Liver (tissue), 3 donors: ENCODE results near the gene CLCN7.

Experiments
- FOXA1 ChIP-seq: IDR thresholded peaks from 2 replicates; pipeline ENCODE4 v1.6.1; 2016; ENCODE audit warnings: antibody characterized with exemption
- GABPA ChIP-seq, 2 donors: IDR thresholded peaks in 1 of 2; conservative IDR thresholded peaks in 1 of 2; 2 replicates each; pipeline ENCODE4 v1.6.1; 2016; ENCODE audit warnings: antibody characterized with exemption in 2 of 2, mild to moderate bottlenecking in 1 of 2, moderate library complexity in 1 of 2
- JUND ChIP-seq, 2 donors: IDR thresholded peaks; 2 replicates each; pipeline ENCODE4 v1.6.1; 2016; ENCODE audit warnings: antibody characterized with exemption in 2 of 2
- MAX ChIP-seq: IDR thresholded peaks from 2 replicates; pipeline ENCODE4 v1.6.1; 2016; ENCODE audit warnings: antibody characterized with exemption
- RAD21 ChIP-seq, 2 donors: IDR thresholded peaks; 2 replicates each; pipeline ENCODE4 v1.6.1; 2016; ENCODE audit warnings: antibody characterized with exemption in 2 of 2, mild to moderate bottlenecking in 2 of 2
- YY1 ChIP-seq: IDR thresholded peaks from 2 replicates; pipeline ENCODE4 v1.6.1; 2016; ENCODE audit warnings: antibody characterized with exemption, mild to moderate bottlenecking
- TF ChIP-seq, protein P1 (sequence below): IDR thresholded peaks from 2 replicates; pipeline ENCODE4 v1.6.1; 2016; ENCODE audit warnings: antibody characterized with exemption
- TF ChIP-seq, protein P2 (sequence below): fragments of 150-350 bp; IDR thresholded peaks from 2 replicates; pipeline ENCODE4 v1.5.1; 2017; ENCODE audit warnings: improper control_type of control experiment, low read depth, low read length; ENCODE audit not compliant: missing input control
- TF ChIP-seq, protein P3 (sequence below): IDR thresholded peaks from 2 replicates; pipeline ENCODE4 v1.6.1; 2016; ENCODE audit warnings: antibody characterized with exemption, mild to moderate bottlenecking
- TF ChIP-seq, protein P4 (sequence below): IDR thresholded peaks from 2 replicates; pipeline ENCODE4 v1.6.1; 2016; ENCODE audit warnings: antibody characterized with exemption
- donor health status: healthy.
- donor health status: healthy.

DNA sequence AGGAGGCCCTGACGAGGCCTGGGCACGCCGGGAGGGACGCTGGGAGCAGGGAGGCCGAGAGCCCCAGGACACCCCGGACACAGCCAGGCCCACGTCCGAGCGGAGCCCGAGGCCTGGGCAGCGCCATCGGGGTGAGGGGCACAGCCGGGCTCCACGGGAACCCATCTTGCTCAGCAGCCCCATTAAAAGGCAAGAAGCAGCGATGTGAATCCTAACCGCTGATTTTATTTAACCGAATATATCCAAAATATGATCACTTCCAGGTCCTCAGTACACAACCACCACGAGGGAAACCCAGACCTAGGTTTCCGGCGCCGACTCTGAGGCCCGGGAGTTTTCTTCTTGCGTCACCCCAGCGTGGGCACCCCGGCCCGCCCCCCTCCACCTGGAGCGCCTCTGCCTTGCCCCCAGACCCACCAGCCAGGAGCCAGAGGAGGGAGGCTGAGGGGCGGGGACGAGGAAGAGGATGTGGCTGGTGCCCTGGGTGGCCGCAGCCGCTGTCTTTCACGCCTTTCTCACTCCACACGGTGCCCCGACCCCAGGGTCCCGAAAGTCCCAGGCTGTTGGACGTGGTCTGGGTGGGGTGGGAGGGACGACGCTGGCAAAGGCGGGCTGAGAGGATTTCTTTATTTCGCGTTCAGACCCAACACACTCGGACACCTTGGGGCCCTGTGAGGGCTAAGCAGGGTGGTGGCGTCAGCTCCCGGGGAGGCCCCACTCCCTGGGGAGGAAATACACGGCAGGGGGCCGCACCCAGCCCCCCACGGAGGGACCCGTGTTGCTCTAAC lies 29.9 kb downstream of the CLCN7 start:
- TF ChIP-seq, protein P1, sequence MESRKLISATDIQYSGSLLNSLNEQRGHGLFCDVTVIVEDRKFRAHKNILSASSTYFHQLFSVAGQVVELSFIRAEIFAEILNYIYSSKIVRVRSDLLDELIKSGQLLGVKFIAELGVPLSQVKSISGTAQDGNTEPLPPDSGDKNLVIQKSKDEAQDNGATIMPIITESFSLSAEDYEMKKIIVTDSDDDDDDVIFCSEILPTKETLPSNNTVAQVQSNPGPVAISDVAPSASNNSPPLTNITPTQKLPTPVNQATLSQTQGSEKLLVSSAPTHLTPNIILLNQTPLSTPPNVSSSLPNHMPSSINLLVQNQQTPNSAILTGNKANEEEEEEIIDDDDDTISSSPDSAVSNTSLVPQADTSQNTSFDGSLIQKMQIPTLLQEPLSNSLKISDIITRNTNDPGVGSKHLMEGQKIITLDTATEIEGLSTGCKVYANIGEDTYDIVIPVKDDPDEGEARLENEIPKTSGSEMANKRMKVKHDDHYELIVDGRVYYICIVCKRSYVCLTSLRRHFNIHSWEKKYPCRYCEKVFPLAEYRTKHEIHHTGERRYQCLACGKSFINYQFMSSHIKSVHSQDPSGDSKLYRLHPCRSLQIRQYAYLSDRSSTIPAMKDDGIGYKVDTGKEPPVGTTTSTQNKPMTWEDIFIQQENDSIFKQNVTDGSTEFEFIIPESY, result no peak
- TF ChIP-seq, protein P2, sequence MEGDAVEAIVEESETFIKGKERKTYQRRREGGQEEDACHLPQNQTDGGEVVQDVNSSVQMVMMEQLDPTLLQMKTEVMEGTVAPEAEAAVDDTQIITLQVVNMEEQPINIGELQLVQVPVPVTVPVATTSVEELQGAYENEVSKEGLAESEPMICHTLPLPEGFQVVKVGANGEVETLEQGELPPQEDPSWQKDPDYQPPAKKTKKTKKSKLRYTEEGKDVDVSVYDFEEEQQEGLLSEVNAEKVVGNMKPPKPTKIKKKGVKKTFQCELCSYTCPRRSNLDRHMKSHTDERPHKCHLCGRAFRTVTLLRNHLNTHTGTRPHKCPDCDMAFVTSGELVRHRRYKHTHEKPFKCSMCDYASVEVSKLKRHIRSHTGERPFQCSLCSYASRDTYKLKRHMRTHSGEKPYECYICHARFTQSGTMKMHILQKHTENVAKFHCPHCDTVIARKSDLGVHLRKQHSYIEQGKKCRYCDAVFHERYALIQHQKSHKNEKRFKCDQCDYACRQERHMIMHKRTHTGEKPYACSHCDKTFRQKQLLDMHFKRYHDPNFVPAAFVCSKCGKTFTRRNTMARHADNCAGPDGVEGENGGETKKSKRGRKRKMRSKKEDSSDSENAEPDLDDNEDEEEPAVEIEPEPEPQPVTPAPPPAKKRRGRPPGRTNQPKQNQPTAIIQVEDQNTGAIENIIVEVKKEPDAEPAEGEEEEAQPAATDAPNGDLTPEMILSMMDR, result no peak
- TF ChIP-seq JUND (IDR thresholded peaks at IDR 0.05) (no peak), RAD21 (IDR thresholded peaks at IDR 0.05) (no peak), MAX (no peak), FOXA1 (no peak), YY1 (no peak), GABPA (IDR thresholded peaks at IDR 0.05 in 1 of 2, conservative IDR thresholded peaks at IDR 0.05 in 1 of 2) (no peak)
- TF ChIP-seq, protein P3, sequence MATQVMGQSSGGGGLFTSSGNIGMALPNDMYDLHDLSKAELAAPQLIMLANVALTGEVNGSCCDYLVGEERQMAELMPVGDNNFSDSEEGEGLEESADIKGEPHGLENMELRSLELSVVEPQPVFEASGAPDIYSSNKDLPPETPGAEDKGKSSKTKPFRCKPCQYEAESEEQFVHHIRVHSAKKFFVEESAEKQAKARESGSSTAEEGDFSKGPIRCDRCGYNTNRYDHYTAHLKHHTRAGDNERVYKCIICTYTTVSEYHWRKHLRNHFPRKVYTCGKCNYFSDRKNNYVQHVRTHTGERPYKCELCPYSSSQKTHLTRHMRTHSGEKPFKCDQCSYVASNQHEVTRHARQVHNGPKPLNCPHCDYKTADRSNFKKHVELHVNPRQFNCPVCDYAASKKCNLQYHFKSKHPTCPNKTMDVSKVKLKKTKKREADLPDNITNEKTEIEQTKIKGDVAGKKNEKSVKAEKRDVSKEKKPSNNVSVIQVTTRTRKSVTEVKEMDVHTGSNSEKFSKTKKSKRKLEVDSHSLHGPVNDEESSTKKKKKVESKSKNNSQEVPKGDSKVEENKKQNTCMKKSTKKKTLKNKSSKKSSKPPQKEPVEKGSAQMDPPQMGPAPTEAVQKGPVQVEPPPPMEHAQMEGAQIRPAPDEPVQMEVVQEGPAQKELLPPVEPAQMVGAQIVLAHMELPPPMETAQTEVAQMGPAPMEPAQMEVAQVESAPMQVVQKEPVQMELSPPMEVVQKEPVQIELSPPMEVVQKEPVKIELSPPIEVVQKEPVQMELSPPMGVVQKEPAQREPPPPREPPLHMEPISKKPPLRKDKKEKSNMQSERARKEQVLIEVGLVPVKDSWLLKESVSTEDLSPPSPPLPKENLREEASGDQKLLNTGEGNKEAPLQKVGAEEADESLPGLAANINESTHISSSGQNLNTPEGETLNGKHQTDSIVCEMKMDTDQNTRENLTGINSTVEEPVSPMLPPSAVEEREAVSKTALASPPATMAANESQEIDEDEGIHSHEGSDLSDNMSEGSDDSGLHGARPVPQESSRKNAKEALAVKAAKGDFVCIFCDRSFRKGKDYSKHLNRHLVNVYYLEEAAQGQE, result no peak
- TF ChIP-seq, protein P4, sequence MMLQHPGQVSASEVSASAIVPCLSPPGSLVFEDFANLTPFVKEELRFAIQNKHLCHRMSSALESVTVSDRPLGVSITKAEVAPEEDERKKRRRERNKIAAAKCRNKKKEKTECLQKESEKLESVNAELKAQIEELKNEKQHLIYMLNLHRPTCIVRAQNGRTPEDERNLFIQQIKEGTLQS, result no peak
